SU-DHL-6 (cell line): Measurements from ENCODE around the gene AGBL3.

Source experiments
- H2AFZ ChIP-seq: fragments of 200-600 bp; sonication (generic); 2 replicates; pipeline ENCODE4 v1.6.1; 2014; ENCODE audit warnings: low read depth, mild to moderate bottlenecking, moderate library complexity, mixed read lengths, antibody characterized with exemption, low read length; ENCODE audit not compliant: severe bottlenecking
- H3F3A ChIP-seq: fragments of 200-600 bp; shearing (Covaris generic); 2 replicates; pipeline ENCODE4 v1.6.0; 2016; ENCODE audit warnings: antibody characterized with exemption, mild to moderate bottlenecking; ENCODE audit not compliant: insufficient read depth
- H3K27ac ChIP-seq: fragments of 200-600 bp; sonication (generic); 2 replicates; pipeline ENCODE4 v1.5.1; 2016; ENCODE audit warnings: low read depth, mild to moderate bottlenecking, low read length, moderate library complexity, mixed read lengths
- H3K27me3 ChIP-seq: fragments of 200-600 bp; sonication (generic), shearing (Covaris generic); 2 replicates; pipeline ENCODE4 v1.6.0; 2014; ENCODE audit warnings: mild to moderate bottlenecking, low read length
- H3K36me3 ChIP-seq: fragments of 200-600 bp; sonication (generic); 2 replicates; pipeline ENCODE4 v1.6.1; 2014; ENCODE audit warnings: mild to moderate bottlenecking, low read length, mixed read lengths
- H3K4me2 ChIP-seq: fragments of 300-600, 200-600 bp; shearing (Covaris generic), sonication (generic); 2 replicates; pipeline ENCODE4 v1.6.0; 2014; ENCODE audit warnings: low read length, low read depth, mild to moderate bottlenecking; ENCODE audit not compliant: poor library complexity, severe bottlenecking
- H3K4me3 ChIP-seq: fragments of 200-600 bp; sonication (generic); 2 replicates; pipeline ENCODE4 v1.5.1; 2014; ENCODE audit warnings: antibody characterized with exemption, low read length, mild to moderate bottlenecking, mixed read lengths; ENCODE audit not compliant: insufficient read depth, poor library complexity, severe bottlenecking
- H3K79me2 ChIP-seq: fragments of 200-600 bp; sonication (generic); 2 replicates; pipeline ENCODE4 v1.6.1; 2014; ENCODE audit warnings: mild to moderate bottlenecking, low read length, moderate library complexity; ENCODE audit not compliant: insufficient read depth
- H3K9ac ChIP-seq: fragments of 200-600 bp; sonication (generic); 2 replicates; pipeline ENCODE4 v1.7.0; 2014; ENCODE audit warnings: mild to moderate bottlenecking, low read length
- H3K9me2 ChIP-seq: fragments of 200-600 bp; sonication (generic); replicated peaks from 2 replicates; pipeline ENCODE4 v1.6.1; 2014; ENCODE audit warnings: low read length; ENCODE audit not compliant: insufficient read depth
- H3K9me3 ChIP-seq: fragments of 200-600 bp; sonication (generic); 2 replicates; pipeline ENCODE4 v1.6.1; 2014; ENCODE audit warnings: low read length, mixed read lengths; ENCODE audit not compliant: insufficient read depth
- H4K20me1 ChIP-seq: fragments of 200-600 bp; sonication (generic); 2 replicates; pipeline ENCODE4 v1.6.1; 2014; ENCODE audit warnings: low read depth, mild to moderate bottlenecking, antibody characterized with exemption, low read length, moderate library complexity, mixed read lengths
- EZH2phosphoT487 ChIP-seq: fragments of 200-600 bp; sonication (generic), shearing (Covaris generic); conservative IDR thresholded peaks from 2 replicates; pipeline ENCODE4 v1.6.1; 2018; ENCODE audit warnings: mild to moderate bottlenecking, antibody characterized with exemption, low read length, moderate library complexity, mixed read lengths
- TF ChIP-seq, protein P1 (sequence below): fragments of 200-600 bp; sonication (generic); IDR thresholded peaks from one replicate; pipeline ENCODE4 v1.5.1; 2017; ENCODE audit warnings: antibody characterized with exemption, mild to moderate bottlenecking, low read length, moderate library complexity; ENCODE audit not compliant: insufficient read depth, poor library complexity, severe bottlenecking

The AGBL3 gene

DNA sequence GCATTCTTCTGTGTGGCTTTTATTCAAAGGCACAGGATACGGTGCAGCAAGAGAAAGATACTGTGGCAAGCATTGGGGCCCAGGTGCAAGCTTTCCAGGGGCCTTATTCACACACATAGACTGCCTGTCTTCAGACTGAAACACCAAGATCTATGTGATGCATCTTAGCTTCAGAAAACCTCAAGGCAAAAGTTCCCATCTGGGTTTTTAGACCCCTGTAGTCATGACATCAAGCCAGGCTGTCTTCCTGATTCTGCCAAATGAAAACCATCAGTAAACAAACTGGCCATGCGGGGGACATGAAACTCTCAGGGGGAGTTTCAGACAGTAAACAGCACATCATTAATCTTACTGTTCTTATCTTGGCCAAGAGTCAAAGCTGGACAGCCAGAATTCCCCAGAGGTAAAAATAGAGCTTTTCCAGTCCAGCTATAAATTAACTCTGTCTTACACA lies 9.8 kb downstream of the AGBL3 start:
- H3K4me2 ChIP-seq = no peak overlapping the region
- no peak overlapping the region for H2AFZ ChIP-seq
- no peak overlapping the region for H3K27ac ChIP-seq
- TF ChIP-seq, protein P1, sequence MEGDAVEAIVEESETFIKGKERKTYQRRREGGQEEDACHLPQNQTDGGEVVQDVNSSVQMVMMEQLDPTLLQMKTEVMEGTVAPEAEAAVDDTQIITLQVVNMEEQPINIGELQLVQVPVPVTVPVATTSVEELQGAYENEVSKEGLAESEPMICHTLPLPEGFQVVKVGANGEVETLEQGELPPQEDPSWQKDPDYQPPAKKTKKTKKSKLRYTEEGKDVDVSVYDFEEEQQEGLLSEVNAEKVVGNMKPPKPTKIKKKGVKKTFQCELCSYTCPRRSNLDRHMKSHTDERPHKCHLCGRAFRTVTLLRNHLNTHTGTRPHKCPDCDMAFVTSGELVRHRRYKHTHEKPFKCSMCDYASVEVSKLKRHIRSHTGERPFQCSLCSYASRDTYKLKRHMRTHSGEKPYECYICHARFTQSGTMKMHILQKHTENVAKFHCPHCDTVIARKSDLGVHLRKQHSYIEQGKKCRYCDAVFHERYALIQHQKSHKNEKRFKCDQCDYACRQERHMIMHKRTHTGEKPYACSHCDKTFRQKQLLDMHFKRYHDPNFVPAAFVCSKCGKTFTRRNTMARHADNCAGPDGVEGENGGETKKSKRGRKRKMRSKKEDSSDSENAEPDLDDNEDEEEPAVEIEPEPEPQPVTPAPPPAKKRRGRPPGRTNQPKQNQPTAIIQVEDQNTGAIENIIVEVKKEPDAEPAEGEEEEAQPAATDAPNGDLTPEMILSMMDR = no peak
- no peak for TF ChIP-seq EZH2phosphoT487
- no peaks in the 10 kb centered on the region for H3K27me3 ChIP-seq
- no peaks in the 10 kb centered on the region; the same call in 1 of the 2 replicates for H3K36me3 ChIP-seq
- H4K20me1 ChIP-seq = no peaks in the 10 kb centered on the region
- H3K9me2 ChIP-seq = no peaks in the 10 kb centered on the region
- H3K4me3 ChIP-seq = no peak overlapping the region
- H3K79me2 ChIP-seq = no peaks in the 10 kb centered on the region
- H3K9me3 ChIP-seq = no peaks in the 10 kb centered on the region
- H3K9ac ChIP-seq = no peak overlapping the region
- no peaks in the 10 kb centered on the region for H3F3A ChIP-seq

DNA sequence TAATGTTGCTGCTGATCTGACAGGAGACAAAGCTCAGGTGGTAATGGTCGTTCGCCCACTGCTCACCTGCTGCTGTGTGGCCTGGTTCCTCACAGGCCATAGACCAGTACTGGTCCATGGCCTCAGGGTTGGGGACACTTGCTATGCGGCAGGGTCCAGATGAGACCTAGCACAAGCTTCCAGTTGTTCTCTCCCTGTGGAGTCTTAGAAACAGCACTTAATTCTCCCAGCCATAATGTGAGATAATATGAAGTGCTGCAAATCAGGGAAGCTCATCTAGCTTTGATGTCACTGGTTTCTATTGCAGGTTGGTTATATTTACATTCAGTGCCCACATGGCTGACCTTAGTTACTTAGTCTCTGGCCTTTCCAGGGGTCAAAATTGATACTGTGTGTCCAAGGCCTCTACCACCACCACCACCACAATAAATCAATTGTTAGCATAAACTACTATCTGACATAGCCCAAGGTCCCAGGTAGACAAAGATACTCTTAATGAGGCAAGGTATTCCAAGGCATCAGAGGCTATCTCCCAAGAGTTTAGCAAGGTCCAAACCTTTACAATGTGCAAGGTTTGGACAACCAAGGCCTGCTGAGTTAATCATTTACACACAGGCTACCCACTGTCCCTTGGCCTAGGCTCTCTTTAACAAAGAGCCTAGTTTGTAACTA lies 11.0 kb downstream of the AGBL3 start:
- H3K27ac ChIP-seq = no peak overlapping the region
- H3K9me3 ChIP-seq = no peaks in the 10 kb centered on the region
- no peak overlapping the region for H3K4me2 ChIP-seq
- no peak for TF ChIP-seq EZH2phosphoT487
- TF ChIP-seq, protein P1 = no peak
- H4K20me1 ChIP-seq = no peaks in the 10 kb centered on the region
- H3K9me2 ChIP-seq = no peaks in the 10 kb centered on the region
- no peak overlapping the region for H2AFZ ChIP-seq
- H3K36me3 ChIP-seq = no peaks in the 10 kb centered on the region; the same call in 1 of the 2 replicates
- no peak overlapping the region for H3K9ac ChIP-seq
- H3K27me3 ChIP-seq = no peaks in the 10 kb centered on the region
- H3F3A ChIP-seq = no peaks in the 10 kb centered on the region
- H3K79me2 ChIP-seq = no peaks in the 10 kb centered on the region
- H3K4me3 ChIP-seq = no peak overlapping the region

DNA sequence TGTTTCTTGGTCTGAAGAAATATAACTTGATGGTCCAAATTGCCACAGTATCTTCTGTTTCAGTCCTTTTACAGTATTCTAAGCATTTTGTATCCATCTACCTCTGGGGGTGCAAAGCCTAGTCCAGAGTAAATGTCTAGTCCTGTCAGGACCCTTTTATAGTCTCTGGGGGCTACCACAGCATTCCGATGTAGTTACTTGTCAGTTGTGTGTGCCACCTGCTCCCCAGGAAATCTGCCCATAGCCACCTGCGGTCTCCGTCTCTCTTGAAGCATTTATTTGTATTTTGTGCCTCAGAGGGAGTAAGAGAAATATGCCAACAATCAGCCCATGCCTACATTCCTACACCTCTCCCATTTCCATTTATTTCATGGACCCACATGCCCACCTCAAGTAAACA lies 12.8 kb downstream of the AGBL3 start:
- no peaks in the 10 kb centered on the region for H3K27me3 ChIP-seq
- H3K4me3 ChIP-seq = no peak overlapping the region
- H3F3A ChIP-seq = no peaks in the 10 kb centered on the region
- H3K79me2 ChIP-seq = no peaks in the 10 kb centered on the region
- H3K27ac ChIP-seq = no peak overlapping the region
- TF ChIP-seq, protein P1 = no peak
- no peak for TF ChIP-seq EZH2phosphoT487
- no peak overlapping the region for H2AFZ ChIP-seq
- H4K20me1 ChIP-seq = no peaks in the 10 kb centered on the region
- peaks cover under 1% of the 10 kb centered on the region; the same call in 1 of the 2 replicates for H3K36me3 ChIP-seq
- no peaks in the 10 kb centered on the region for H3K9me2 ChIP-seq
- no peak overlapping the region for H3K9ac ChIP-seq
- H3K9me3 ChIP-seq = no peaks in the 10 kb centered on the region
- H3K4me2 ChIP-seq = no peak overlapping the region
